Measurements from ENCODE around the gene INS. TPM values are rescaled to one million over a fixed set of nuclear protein-coding genes. Genes with fewer than 3 reads are reported as not detected.
"Not testable (repeated sequence)": the region's sequence is repeated elsewhere in the genome, so short reads cannot be mapped to it uniquely, and the experiment has no call there.

INS gene
- total and polyA plus RNA-seq, 7 donors = 0.73 to 51.7 TPM; not detected in 5

DNA sequence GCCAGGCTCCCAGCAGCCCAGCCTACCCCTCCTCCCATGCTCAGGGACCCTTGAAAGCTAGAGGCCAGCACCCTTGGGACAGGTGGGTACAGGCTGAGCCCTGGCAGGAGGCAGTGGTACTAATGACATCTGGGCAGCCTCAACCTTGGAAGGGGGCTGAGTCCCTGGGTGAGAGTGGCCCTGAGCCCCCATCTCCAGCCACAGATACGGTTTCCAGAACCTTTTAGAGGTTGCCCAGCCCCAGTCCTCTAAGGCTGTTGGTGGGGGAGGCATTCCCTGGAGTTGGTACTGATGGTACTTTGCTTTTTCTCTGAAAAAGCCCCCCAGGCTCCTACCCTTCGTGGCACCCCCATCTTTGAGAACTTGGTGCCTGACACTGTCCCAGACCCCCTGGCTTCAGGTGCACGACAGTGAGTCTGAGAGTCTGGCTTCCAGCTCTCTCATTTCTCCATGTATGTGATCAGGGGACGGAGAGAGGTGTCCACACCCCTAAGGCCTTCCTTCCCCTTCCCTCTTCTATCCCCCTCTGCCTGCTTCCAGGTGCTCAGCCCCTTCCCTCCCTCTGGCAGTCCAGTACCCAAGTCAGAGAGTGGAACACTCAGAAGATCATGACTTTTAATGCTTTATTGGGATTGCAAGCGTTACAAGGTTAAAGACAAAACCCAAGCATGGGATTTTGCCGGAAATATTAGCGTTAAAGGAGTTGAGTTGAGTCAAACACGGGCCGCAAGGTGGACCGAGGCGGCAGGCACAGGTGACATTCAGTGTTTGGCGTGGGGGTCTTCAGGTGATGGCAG, 32.3 kb downstream of the INS start:
- 71 to 86% methylated on average over 12 of the region's 12 CpGs for WGBS, 2 donors
- TF ChIP-seq POLR2A (IDR thresholded peaks at IDR 0.05) = no peak
- TF ChIP-seq EP300 (IDR thresholded peaks at IDR 0.05) = no peak
- TF ChIP-seq, protein P1, sequence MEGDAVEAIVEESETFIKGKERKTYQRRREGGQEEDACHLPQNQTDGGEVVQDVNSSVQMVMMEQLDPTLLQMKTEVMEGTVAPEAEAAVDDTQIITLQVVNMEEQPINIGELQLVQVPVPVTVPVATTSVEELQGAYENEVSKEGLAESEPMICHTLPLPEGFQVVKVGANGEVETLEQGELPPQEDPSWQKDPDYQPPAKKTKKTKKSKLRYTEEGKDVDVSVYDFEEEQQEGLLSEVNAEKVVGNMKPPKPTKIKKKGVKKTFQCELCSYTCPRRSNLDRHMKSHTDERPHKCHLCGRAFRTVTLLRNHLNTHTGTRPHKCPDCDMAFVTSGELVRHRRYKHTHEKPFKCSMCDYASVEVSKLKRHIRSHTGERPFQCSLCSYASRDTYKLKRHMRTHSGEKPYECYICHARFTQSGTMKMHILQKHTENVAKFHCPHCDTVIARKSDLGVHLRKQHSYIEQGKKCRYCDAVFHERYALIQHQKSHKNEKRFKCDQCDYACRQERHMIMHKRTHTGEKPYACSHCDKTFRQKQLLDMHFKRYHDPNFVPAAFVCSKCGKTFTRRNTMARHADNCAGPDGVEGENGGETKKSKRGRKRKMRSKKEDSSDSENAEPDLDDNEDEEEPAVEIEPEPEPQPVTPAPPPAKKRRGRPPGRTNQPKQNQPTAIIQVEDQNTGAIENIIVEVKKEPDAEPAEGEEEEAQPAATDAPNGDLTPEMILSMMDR (IDR thresholded peaks at IDR 0.05) = no peak
- no peak for TF ChIP-seq POLR2AphosphoS5 (IDR thresholded peaks at IDR 0.05)
- H3K27me3 ChIP-seq = peaks cover 0 to 42% (median 0%) of the 10 kb centered on the region in 3 donors
- H3K27ac ChIP-seq = no peak overlapping the region
- H3K36me3 ChIP-seq = no peaks in the 10 kb centered on the region
- H3K4me1 ChIP-seq = no peaks in the 10 kb centered on the region
- no peaks in the 10 kb centered on the region for H3K9me3 ChIP-seq
- DNase-seq = no peak
- H3K4me3 ChIP-seq = no peak overlapping the region
- intact Hi-C loops (cut with DNase I) = no loop called here

DNA sequence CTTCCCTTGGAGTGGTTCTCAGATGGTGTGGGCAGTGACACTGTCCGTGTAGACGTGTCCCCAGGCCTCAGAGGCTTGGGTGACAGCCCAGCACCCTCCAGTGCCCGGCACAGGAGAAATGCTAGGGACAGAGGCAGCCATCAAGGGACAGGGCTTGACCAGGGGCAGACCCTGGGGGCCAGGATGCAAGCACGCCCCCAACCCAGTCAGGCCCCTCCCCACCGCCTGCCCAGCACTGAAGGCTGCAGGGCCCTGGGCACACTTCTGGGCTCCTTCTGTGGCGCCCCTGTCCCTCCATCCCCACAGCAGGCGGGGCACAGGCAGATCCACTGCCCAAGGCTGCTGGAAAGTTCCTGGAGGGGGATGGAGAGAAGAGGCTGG, 32.9 kb downstream of the INS start:
- Histone ChIP-seq H3K36me3 (no peaks in the 10 kb centered on the region), H3K27ac (no peak overlapping the region), H3K4me1 (no peaks in the 10 kb centered on the region), H3K9me3 (no peaks in the 10 kb centered on the region), H3K4me3 (no peak overlapping the region), H3K27me3 (peaks cover 0 to 42% (median 0%) of the 10 kb centered on the region in 3 donors)
- WGBS, 2 donors = 72 to 80% methylated on average over 7 of the region's 7 CpGs
- DNase-seq = no peak
- TF ChIP-seq POLR2AphosphoS5 (IDR thresholded peaks at IDR 0.05) = no peak
- TF ChIP-seq, protein P1 (IDR thresholded peaks at IDR 0.05) = no peak
- no peak for TF ChIP-seq EP300 (IDR thresholded peaks at IDR 0.05)
- TF ChIP-seq POLR2A (IDR thresholded peaks at IDR 0.05) = no peak
- intact Hi-C loops (cut with DNase I) = no loop called here

DNA sequence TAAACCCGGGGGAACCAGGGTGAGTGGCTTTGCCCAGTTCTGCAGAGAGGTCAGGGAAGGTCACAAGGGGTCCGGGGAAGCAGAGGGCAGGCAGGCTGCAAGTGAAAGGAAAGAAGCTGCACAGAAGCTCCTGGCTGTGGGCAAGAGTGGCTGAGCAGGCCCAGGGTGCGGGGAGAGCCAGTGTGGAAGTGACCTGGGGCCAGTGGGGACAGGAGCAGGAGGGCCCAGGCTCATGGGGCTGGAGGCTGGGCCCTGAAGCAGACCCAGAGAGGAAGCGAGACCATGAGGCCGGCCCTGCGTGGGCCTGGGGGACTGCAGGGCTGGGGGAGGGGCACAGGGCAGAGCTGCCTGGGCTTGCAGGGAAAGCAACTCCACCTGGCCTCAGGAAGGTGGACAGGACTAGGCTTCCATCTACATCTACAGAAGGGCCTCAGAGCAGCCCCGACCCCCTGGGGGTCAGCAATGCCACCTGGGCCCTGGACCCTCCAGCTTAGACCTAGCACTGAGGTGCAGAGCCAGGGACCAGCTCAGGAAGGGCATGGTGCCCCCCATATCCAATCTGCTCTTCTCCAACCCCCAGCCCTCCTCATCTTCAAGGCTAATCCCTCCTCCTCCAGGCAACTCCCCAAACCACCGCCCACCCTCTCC, 33.4 kb downstream of the INS start:
- H3K4me3 ChIP-seq = no peak overlapping the region
- no peaks in the 10 kb centered on the region for H3K36me3 ChIP-seq
- 61 to 76% methylated on average over 8 of the region's 8 CpGs for WGBS, 2 donors
- H3K27me3 ChIP-seq = peaks cover 0 to 40% (median under 1%) of the 10 kb centered on the region in 3 donors
- no peak for DNase-seq
- H3K27ac ChIP-seq = no peak overlapping the region
- no peaks in the 10 kb centered on the region for H3K9me3 ChIP-seq
- TF ChIP-seq POLR2AphosphoS5 (IDR thresholded peaks at IDR 0.05) (no peak), EP300 (IDR thresholded peaks at IDR 0.05) (no peak), POLR2A (IDR thresholded peaks at IDR 0.05) (no peak)
- TF ChIP-seq, protein P1 (IDR thresholded peaks at IDR 0.05) = no peak
- intact Hi-C loops (cut with DNase I) = no loop called here
- no peaks in the 10 kb centered on the region for H3K4me1 ChIP-seq

DNA sequence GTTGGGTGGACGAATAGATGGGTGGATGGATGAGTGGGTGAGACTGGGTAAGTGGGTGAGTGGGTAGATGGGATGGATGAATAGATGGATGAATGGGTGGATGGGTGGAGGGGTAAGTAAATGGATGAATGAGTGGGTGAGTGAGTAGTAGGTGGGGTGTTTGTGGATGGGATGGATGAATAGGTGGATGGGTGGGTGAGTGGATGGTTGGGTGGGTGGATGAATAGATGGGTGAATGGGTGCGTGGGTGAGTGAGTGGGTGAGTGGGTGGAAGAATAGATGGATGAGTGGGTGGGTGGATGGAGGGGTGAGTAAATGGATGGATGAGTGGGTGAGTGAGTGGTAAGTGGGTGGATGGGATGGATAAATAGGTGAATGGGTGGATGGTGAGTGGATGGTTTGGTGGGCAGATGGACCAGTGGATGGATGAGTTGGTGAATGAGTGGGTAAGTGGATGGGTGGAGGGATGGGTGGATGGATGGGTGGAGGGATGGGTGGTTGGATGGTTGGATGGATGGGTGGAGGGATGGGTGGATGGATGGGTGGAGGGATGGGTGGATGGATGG, 34.4 kb downstream of the INS start:
- no peak overlapping the region for H3K27ac ChIP-seq
- H3K4me1 ChIP-seq = no peaks in the 10 kb centered on the region
- DNase-seq = no peak
- no peaks in the 10 kb centered on the region for H3K36me3 ChIP-seq
- WGBS, 2 donors = 85 to 87% methylated on average over 2 of the region's 2 CpGs
- intact Hi-C loops (cut with DNase I) = no loop called here
- H3K27me3 ChIP-seq = peaks cover 0 to 42% (median 10%) of the 10 kb centered on the region in 3 donors
- TF ChIP-seq, protein P1 (IDR thresholded peaks at IDR 0.05) = no peak
- no peak for TF ChIP-seq EP300 (IDR thresholded peaks at IDR 0.05)
- TF ChIP-seq POLR2A (IDR thresholded peaks at IDR 0.05) = no peak
- TF ChIP-seq POLR2AphosphoS5 (IDR thresholded peaks at IDR 0.05) = no peak
- no peak overlapping the region for H3K4me3 ChIP-seq
- H3K9me3 ChIP-seq = no peaks in the 10 kb centered on the region

DNA sequence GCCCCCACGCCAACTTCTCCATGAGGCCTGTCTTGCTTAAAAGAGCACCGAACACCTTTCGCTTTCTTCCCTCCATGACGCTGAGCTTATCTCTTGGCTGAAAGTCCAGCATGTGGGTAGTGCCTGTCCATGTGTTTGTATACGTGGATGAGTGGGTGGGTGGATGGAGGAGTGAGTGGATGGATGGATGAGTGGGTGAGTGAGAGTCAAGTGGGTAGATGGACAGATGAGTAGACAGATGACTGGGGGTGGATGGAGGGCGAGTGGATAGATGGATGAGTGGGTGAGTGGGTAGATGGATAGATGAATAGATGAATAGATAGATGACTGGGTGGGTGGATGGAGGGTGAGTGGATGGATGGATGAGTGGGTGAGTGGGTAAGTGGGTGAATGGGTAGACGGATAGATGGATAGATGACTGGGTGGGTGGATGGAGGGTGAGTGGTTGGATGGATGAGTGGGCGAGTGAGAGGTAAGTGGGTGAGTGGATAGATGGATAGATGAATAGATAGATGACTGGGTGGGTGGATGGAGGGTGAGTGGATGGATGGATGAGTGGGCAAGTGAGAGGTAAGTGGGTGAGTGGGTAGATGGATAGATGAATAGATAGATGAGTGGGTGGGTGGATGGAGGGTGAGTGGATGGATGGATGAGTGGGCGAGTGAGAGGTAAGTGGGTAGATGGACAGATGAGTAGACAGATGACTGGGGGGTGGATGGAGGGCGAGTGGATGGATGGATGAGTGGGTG, 36.1 kb downstream of the INS start:
- H3K27ac ChIP-seq; H3K4me3 ChIP-seq; DNase-seq; H3K4me1 ChIP-seq; intact Hi-C loops (cut with DNase I); H3K9me3 ChIP-seq; H3K36me3 ChIP-seq: not testable (repeated sequence)
- peaks cover 0 to 59% (median 19%) of the 10 kb centered on the region in 3 donors for H3K27me3 ChIP-seq
- 91 to 95% methylated on average over 8 of the region's 10 CpGs for WGBS, 2 donors
